ENCODE results near the gene LHCGR.

DNA sequence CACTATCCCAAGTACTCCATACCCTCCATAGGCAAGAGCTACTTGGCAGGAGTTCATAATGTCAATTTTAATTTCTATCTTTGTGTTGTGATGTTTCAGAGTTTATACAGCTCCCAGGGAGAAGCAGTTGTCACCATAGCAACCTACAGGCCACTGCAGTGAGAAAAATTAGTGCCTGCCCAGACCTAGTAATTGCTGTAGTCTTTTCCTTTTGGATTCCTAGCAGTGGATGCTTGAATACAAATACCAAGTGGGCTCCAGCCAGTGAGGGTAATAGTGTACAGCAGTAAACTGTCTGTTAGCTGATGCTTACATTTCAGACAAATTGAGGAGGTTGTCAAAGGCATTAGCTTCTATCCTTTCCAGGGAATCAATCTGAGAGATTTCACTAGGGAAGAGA is 26.7 kb downstream of the LHCGR start:
- no peak for TF ChIP-seq POLR2AphosphoS5 (IDR thresholded peaks at IDR 0.05)
- TF ChIP-seq CTCF (IDR thresholded peaks at IDR 0.05) = no peak

All from stomach (tissue), 4 donors.